Esophagus squamous epithelium (tissue), 5 donors: ENCODE measurements around the gene SLC25A13. TPM values are rescaled to one million over a fixed set of nuclear protein-coding genes. Genes with fewer than 3 reads are reported as not detected.

Experiments used
- DNase-seq: peaks from one replicate; lab custom pipeline; 2025; lab: John Stamatoyannopoulos, UW
- H3K27ac ChIP-seq, 4 donors: fragments of 200-600 bp; sonication (generic); one replicate each; pipeline ENCODE4 v1.5.1; 2016 to 2019; ENCODE audit warnings: mild to moderate bottlenecking in 1 of 4
- H3K27me3 ChIP-seq, 4 donors: fragments of 200-600 bp; sonication (generic); 1 replicate in 3 of 4; 2 replicates in 1 of 4; pipeline versions ENCODE4 v1.5.1 to v1.6.0; 2017 to 2021; ENCODE audit warnings: antibody characterized with exemption in 1 of 4
- H3K36me3 ChIP-seq, 3 donors: fragments of 200-600 bp; sonication (generic); one replicate each; pipeline ENCODE4 v1.5.1; 2016 to 2019
- H3K4me1 ChIP-seq, 3 donors: fragments of 200-600 bp; sonication (generic); one replicate each; pipeline ENCODE4 v1.5.1; 2017 to 2019
- H3K4me3 ChIP-seq, 4 donors: fragments of 200-600 bp; sonication (generic); 1 replicate in 3 of 4; 2 replicates in 1 of 4; pipeline ENCODE4 v1.5.1; 2016 to 2019; ENCODE audit warnings: mild to moderate bottlenecking in 2 of 4, moderate library complexity in 1 of 4
- H3K9me3 ChIP-seq, 3 donors: fragments of 200-600 bp; sonication (generic); one replicate each; pipeline ENCODE4 v1.5.1; 2016 to 2019
- POLR2A ChIP-seq, 4 donors: fragments of 450-650 bp; IDR thresholded peaks; one replicate each; pipeline ENCODE4 v1.6.1; 2017; ENCODE audit warnings: antibody characterized with exemption in 4 of 4, mild to moderate bottlenecking in 4 of 4, moderate library complexity in 3 of 4
- WGBS, 2 donors: methylation state at CpG; one replicate each; pipeline ENCODE4 v1.1.5; 2018; 5-methylcytosine and 5-hydroxymethylcytosine counted together
- intact Hi-C: fragments of 100-400 bp; cut with DNase I; formaldehyde crosslinking; loops from one replicate; pipeline ENCODE4 v1.15.0; 2022
- total RNA-seq, 4 donors: library from RNA; depleted of rRNA; stranded (reverse); fragments of >200 nt; gene quantifications; one replicate each; pipeline ENCODE4 v1.1.0, GENCODE V29; 2016
- TF ChIP-seq, protein P1 (sequence below), 6 experiments: fragments of 450-650 bp in 4 of 6; fragments of 200-600 bp in 2 of 6; sonication (generic) in 2 of 6; IDR thresholded peaks; one replicate each; pipeline ENCODE4 v1.5.1; 2016 to 2019; ENCODE audit warnings: antibody characterized with exemption in 6 of 6, mild to moderate bottlenecking in 4 of 6, moderate library complexity in 4 of 6
- donor health status: DM: yes; HTN: yes; CAD: no.

SLC25A13 gene
- total RNA-seq, 4 donors from 2014 or later: 12.7 to 37.3 (median 23.0) TPM

DNA sequence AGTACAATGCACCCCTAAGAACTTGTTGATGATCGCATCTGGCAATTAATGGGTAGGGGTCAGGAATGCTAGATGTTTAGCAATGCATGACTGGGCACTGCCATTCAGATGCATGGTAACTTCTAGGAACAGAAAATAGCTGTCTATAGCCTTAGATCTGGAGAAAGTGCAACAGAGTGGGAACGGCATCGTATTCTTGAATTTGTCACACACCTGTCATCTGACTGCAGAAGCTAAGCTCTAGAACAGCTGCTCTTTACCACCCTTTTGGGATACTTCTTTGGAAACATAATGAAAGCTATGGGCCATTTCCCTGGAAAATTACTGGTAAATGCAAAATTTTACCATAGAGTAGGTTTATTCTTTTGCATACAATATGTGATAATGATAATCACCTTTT lies 118.1 kb downstream of the SLC25A13 start:
- intact Hi-C loops: no loop called here
- DNase-seq: no peak

DNA sequence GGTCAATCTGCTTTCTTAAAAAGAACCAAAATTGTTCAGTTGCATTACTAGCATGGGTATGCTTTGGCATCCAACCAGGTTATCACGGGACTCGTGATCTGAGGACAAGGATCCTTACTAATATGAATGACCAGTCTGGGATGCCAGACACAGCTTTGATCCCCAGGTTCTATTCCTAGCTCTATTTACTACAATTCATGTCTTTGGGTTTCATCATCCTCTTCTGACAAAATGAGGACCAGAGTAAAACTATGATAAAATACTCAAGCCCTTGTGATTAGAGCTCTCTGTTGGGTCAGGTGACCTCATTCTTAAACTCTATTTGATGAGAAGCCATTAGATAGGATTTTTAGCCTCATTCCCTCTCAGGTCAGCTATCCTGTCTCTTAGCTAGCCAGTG lies 119.8 kb downstream of the SLC25A13 start:
- TF ChIP-seq POLR2A (IDR thresholded peaks at IDR 0.05): no peak
- TF ChIP-seq, protein P1, sequence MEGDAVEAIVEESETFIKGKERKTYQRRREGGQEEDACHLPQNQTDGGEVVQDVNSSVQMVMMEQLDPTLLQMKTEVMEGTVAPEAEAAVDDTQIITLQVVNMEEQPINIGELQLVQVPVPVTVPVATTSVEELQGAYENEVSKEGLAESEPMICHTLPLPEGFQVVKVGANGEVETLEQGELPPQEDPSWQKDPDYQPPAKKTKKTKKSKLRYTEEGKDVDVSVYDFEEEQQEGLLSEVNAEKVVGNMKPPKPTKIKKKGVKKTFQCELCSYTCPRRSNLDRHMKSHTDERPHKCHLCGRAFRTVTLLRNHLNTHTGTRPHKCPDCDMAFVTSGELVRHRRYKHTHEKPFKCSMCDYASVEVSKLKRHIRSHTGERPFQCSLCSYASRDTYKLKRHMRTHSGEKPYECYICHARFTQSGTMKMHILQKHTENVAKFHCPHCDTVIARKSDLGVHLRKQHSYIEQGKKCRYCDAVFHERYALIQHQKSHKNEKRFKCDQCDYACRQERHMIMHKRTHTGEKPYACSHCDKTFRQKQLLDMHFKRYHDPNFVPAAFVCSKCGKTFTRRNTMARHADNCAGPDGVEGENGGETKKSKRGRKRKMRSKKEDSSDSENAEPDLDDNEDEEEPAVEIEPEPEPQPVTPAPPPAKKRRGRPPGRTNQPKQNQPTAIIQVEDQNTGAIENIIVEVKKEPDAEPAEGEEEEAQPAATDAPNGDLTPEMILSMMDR (IDR thresholded peaks at IDR 0.05): no peak
- 96 to 97% methylated on average over 2 of the region's 2 CpGs for WGBS, 2 donors
- no peaks in the 10 kb centered on the region for H3K9me3 ChIP-seq

More for the DNA sequence above, 118.1 kb downstream of the SLC25A13 start:
- Histone ChIP-seq H3K36me3 (peaks cover 0 to 29% (median 0%) of the 10 kb centered on the region in 3 donors), H3K9me3 (no peaks in the 10 kb centered on the region), H3K27ac (no peak overlapping the region), H3K4me1 (no peaks in the 10 kb centered on the region), H3K4me3 (no peak overlapping the region), H3K27me3 (no peaks in the 10 kb centered on the region)
- no peak for TF ChIP-seq POLR2A (IDR thresholded peaks at IDR 0.05)
- TF ChIP-seq, protein P1 (IDR thresholded peaks at IDR 0.05): no peak
- WGBS, 2 donors: 96 to 100% methylated on average over 3 of the region's 3 CpGs

DNA sequence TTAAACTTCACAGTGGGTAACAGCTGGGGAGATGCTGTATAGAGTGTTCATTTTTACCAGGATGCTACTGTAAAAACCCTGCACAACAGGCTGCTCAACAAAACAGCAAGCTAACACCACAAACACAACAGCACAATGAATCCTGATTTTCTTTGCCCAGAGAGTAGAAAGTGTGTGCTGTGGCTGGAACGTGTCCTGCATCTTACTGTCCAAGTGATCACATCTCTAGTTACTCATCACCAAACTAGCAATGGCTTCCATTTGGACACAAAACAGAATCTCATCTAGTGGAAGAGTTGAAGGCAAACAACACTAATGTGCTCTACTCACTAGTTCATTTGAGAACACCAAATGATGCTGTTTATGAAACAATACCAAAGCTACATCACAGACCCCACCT lies 121.2 kb downstream of the SLC25A13 start:
- H3K4me3 ChIP-seq: no peak overlapping the region
- intact Hi-C loops: no loop called here
- no peak for DNase-seq
- no peaks in the 10 kb centered on the region for H3K4me1 ChIP-seq
- WGBS, 2 donors: 71 to 80% methylated on average over 1 of the region's 1 CpG
- H3K9me3 ChIP-seq: no peaks in the 10 kb centered on the region
- H3K27me3 ChIP-seq: no peaks in the 10 kb centered on the region
- no peak for TF ChIP-seq POLR2A (IDR thresholded peaks at IDR 0.05)
- TF ChIP-seq, protein P1 (IDR thresholded peaks at IDR 0.05): no peak
- H3K27ac ChIP-seq: no peak overlapping the region
- H3K36me3 ChIP-seq: peaks cover 0 to 5% (median 0%) of the 10 kb centered on the region in 3 donors

More for the DNA sequence above, 119.8 kb downstream of the SLC25A13 start:
- Histone ChIP-seq H3K27ac (no peak overlapping the region), H3K4me1 (no peaks in the 10 kb centered on the region), H3K27me3 (no peaks in the 10 kb centered on the region), H3K4me3 (no peak overlapping the region), H3K36me3 (peaks cover 0 to 13% (median 0%) of the 10 kb centered on the region in 3 donors)
- intact Hi-C loops: no loop called here
- no peak for DNase-seq

DNA sequence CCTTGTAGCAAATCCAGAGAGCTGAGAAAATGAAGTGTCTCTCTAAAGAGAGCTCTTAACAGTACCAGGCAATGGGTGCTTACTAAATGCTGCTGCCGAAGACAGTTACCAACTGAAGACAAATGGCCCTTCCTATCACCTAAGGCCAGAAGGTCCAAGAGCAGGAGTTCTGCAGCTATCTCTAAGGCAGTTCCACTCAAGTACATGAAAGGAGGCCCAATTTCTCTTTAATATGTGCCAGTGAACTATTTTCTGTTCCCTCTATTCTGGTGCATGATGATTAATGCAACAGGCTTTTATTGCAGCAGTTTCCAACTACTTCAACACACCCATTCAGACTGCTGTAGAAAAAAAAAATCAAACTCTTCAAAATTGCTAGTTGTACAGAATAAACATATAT lies 122.5 kb downstream of the SLC25A13 start:
- no peaks in the 10 kb centered on the region for H3K27me3 ChIP-seq
- WGBS, 2 donors: 83 to 94% methylated on average over 1 of the region's 1 CpG
- peaks cover 0 to 5% (median 0%) of the 10 kb centered on the region in 3 donors for H3K36me3 ChIP-seq
- H3K4me3 ChIP-seq: no peak overlapping the region
- H3K27ac ChIP-seq: no peak overlapping the region
- no peaks in the 10 kb centered on the region for H3K9me3 ChIP-seq
- no peak for DNase-seq
- intact Hi-C loops: no loop called here
- no peaks in the 10 kb centered on the region for H3K4me1 ChIP-seq
- TF ChIP-seq, protein P1 (IDR thresholded peaks at IDR 0.05): no peak
- TF ChIP-seq POLR2A (IDR thresholded peaks at IDR 0.05): no peak

DNA sequence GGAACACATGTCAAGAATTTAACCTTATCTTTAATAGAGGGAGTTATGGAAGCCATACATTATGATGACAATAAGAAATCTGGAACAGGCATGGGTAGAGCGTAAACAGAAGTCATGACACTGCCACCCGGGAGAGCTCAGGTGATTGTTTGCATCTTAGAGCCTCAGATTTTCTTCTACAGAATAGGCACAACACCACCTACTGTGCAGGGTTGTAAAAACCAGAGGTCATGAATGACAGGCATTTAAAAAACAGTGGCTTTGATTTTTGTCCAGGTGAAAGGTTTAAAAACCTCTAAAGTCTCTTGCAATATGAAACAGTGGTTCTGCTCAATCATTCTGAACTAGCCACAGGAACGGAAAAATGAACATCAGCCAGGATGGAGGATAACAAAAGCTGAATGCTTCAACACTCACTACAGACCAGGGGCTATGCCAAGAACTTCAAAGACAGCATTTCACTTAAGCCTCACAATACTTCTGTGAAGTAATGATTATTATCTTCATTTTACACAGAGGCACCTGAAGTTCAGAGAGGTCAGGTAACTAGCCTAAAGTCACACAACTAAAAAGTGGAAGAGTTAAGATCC lies 123.8 kb downstream of the SLC25A13 start:
- intact Hi-C loops: no loop called here
- no peaks in the 10 kb centered on the region for H3K9me3 ChIP-seq
- no peak overlapping the region for H3K27ac ChIP-seq
- WGBS, 2 donors: 78 to 81% methylated on average over 3 of the region's 3 CpGs
- no peak overlapping the region for H3K4me3 ChIP-seq
- no peak for TF ChIP-seq POLR2A (IDR thresholded peaks at IDR 0.05)
- TF ChIP-seq, protein P1 (IDR thresholded peaks at IDR 0.05): no peak
- H3K27me3 ChIP-seq: no peaks in the 10 kb centered on the region
- no peak for DNase-seq
- H3K36me3 ChIP-seq: peaks cover 0 to 14% (median 0%) of the 10 kb centered on the region in 3 donors
- no peaks in the 10 kb centered on the region for H3K4me1 ChIP-seq
